HepG2 (cell line): ENCODE results near the gene HELZ2. TPM values are rescaled to one million over a fixed set of nuclear protein-coding genes. Genes with fewer than 3 reads are reported as not detected.

Experiments used
- CCDC6 ChIP-seq: sonication (generic); formaldehyde crosslinking; IDR thresholded peaks from 2 replicates; pipeline ENCODE4 v1.8.1; 2022; ENCODE audit warnings: mild to moderate bottlenecking, missing genetic modification reagents, moderate library complexity
- ELF1 ChIP-seq: sonication (generic); formaldehyde crosslinking; IDR thresholded peaks from 2 replicates; pipeline ENCODE4 v1.4.0; 2020; ENCODE audit warnings: missing genetic modification reagents
- ELF3 ChIP-seq: IDR thresholded peaks from 2 replicates; pipeline ENCODE4 v1.6.1; 2016; ENCODE audit warnings: missing genetic modification reagents, missing compliant biosample characterization
- FOXP1 ChIP-seq, 2 experiments: fragments of 450-650 bp in 1 of 2; IDR thresholded peaks; 2 replicates each; pipeline ENCODE4 v1.6.1; 2017 to 2018; ENCODE audit warnings: antibody characterized with exemption in 1 of 2
- JUN ChIP-seq: sonication (generic); formaldehyde crosslinking; IDR thresholded peaks from 2 replicates; pipeline ENCODE4 v1.4.0; 2020; ENCODE audit warnings: mild to moderate bottlenecking, missing genetic modification reagents
- MIER2 ChIP-seq: IDR thresholded peaks from 2 replicates; pipeline ENCODE4 v1.6.1; 2016; ENCODE audit warnings: missing biosample characterization, missing genetic modification reagents
- NCOR1 ChIP-seq: fragments of 200-600 bp; sonication (generic); IDR thresholded peaks from 2 replicates; pipeline ENCODE4 v1.7.0; 2017; ENCODE audit warnings: antibody characterized with exemption, low read length, borderline replicate concordance
- ZFP36 ChIP-seq: fragments of 150-350 bp; IDR thresholded peaks from 2 replicates; pipeline ENCODE4 v1.6.1; 2018; ENCODE audit warnings: borderline replicate concordance, low read length, low read depth; ENCODE audit not compliant: partially characterized antibody
- ZNF232 ChIP-seq: sonication (generic); formaldehyde crosslinking; IDR thresholded peaks from 2 replicates; pipeline ENCODE4 v1.4.0; 2020; ENCODE audit warnings: missing genetic modification reagents, borderline replicate concordance
- polyA plus RNA-seq, 8 experiments: library from polyadenylated mRNA; depleted of rRNA in 3 of 8; stranded (reverse) in 7 of 8; unstranded in 1 of 8; fragments of >200 nt; fragmentation: Illumina TruSeq in 4 of 8; extraction: Trizol in 4 of 8; gene quantifications; 2 replicates each; pipeline versions ENCODE4 v1.2.1 to v1.2.3, GENCODE V29; 2011 to 2016; ENCODE audit warnings: low read depth in 4 of 8, missing spikeins in 1 of 8, mixed read lengths in 1 of 8; ENCODE audit not compliant: insufficient read depth in 1 of 8
- total RNA-seq, 5 experiments: library from RNA; depleted of rRNA; stranded (reverse); fragments of >200 nt; fragmentation: Illumina TruSeq; extraction: Trizol; gene quantifications; 2 replicates each; pipeline ENCODE4 v1.2.3, GENCODE V29; 2016; ENCODE audit warnings: low read depth in 1 of 5
- TF ChIP-seq, protein P1 (sequence below): sonication (generic); formaldehyde crosslinking; IDR thresholded peaks from 2 replicates; pipeline ENCODE4 v1.5.0; 2020; ENCODE audit warnings: mild to moderate bottlenecking, missing genetic modification reagents, moderate library complexity
- TF ChIP-seq, protein P2 (sequence below): sonication (generic); formaldehyde crosslinking; IDR thresholded peaks from 2 replicates; pipeline ENCODE4 v1.4.0; 2020; ENCODE audit warnings: missing genetic modification reagents, borderline replicate concordance
- TF ChIP-seq, protein P3 (sequence below): sonication (generic); formaldehyde crosslinking; IDR thresholded peaks from 2 replicates; pipeline ENCODE4 v1.8.0; 2022; ENCODE audit warnings: missing genetic modification reagents, mild to moderate bottlenecking, moderate library complexity, borderline replicate concordance
- TF ChIP-seq, protein P4 (sequence below): sonication (generic); formaldehyde crosslinking; IDR thresholded peaks from 2 replicates; pipeline ENCODE4 v1.4.0; 2020; ENCODE audit warnings: mild to moderate bottlenecking, missing genetic modification reagents
- TF ChIP-seq, protein P5 (sequence below): sonication (generic); formaldehyde crosslinking; IDR thresholded peaks from 2 replicates; pipeline ENCODE4 v1.5.0; 2020; ENCODE audit warnings: mild to moderate bottlenecking, missing genetic modification reagents

Gene HELZ2
- total and polyA plus RNA-seq, 2 of the 13 experiments (the other 11 are each of a cell fraction or from before 2014, with no cell fraction given): 9.6 to 10.1 TPM

DNA sequence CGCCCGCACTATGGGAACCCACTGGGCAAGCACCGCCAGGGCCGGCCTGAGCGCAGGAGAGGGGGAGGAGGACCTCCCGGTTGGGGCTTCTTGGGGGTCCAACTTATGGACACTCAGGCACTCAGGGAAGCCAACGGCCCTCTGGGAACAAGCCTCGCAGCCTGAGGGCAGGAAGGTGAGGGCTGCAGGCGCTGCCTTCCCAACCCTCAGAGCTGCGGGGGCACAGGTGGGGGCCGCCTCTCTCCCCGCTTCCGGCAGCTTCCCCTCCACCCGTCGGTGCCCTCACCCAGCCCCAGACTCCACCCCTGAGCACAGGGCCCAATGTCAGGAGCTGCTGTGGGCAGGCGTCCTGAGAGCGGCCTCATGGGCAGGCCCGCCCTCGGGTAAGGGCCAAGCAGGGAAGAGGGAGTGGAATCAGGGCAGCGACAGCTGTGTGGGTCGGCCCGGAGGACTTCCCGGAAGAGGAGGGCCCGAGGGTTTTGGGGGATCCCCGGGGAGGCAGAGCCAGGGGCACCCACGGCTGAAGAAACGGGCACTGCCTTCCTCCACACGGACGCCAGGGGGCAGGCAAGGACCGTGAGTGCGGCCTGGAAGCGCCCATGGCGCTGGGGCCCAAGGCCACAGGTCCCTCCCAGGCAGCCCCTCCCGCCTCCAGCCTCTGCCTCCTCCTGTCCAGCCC is 36.4 kb downstream of the HELZ2 start (continued):
- TF ChIP-seq ZFP36: peak; percentile 98
- TF ChIP-seq, protein P1, sequence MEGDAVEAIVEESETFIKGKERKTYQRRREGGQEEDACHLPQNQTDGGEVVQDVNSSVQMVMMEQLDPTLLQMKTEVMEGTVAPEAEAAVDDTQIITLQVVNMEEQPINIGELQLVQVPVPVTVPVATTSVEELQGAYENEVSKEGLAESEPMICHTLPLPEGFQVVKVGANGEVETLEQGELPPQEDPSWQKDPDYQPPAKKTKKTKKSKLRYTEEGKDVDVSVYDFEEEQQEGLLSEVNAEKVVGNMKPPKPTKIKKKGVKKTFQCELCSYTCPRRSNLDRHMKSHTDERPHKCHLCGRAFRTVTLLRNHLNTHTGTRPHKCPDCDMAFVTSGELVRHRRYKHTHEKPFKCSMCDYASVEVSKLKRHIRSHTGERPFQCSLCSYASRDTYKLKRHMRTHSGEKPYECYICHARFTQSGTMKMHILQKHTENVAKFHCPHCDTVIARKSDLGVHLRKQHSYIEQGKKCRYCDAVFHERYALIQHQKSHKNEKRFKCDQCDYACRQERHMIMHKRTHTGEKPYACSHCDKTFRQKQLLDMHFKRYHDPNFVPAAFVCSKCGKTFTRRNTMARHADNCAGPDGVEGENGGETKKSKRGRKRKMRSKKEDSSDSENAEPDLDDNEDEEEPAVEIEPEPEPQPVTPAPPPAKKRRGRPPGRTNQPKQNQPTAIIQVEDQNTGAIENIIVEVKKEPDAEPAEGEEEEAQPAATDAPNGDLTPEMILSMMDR (CRISPR knock-in tag): peak; percentile 99
- TF ChIP-seq, protein P2, sequence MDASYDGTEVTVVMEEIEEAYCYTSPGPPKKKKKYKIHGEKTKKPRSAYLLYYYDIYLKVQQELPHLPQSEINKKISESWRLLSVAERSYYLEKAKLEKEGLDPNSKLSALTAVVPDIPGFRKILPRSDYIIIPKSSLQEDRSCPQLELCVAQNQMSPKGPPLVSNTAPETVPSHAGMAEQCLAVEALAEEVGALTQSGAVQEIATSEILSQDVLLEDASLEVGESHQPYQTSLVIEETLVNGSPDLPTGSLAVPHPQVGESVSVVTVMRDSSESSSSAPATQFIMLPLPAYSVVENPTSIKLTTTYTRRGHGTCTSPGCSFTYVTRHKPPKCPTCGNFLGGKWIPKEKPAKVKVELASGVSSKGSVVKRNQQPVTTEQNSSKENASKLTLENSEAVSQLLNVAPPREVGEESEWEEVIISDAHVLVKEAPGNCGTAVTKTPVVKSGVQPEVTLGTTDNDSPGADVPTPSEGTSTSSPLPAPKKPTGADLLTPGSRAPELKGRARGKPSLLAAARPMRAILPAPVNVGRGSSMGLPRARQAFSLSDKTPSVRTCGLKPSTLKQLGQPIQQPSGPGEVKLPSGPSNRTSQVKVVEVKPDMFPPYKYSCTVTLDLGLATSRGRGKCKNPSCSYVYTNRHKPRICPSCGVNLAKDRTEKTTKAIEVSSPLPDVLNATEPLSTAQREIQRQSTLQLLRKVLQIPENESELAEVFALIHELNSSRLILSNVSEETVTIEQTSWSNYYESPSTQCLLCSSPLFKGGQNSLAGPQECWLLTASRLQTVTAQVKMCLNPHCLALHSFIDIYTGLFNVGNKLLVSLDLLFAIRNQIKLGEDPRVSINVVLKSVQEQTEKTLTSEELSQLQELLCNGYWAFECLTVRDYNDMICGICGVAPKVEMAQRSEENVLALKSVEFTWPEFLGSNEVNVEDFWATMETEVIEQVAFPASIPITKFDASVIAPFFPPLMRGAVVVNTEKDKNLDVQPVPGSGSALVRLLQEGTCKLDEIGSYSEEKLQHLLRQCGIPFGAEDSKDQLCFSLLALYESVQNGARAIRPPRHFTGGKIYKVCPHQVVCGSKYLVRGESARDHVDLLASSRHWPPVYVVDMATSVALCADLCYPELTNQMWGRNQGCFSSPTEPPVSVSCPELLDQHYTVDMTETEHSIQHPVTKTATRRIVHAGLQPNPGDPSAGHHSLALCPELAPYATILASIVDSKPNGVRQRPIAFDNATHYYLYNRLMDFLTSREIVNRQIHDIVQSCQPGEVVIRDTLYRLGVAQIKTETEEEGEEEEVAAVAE (CRISPR knock-in tag): peak; percentile 83
- peak; percentile 83 for TF ChIP-seq ELF1 (CRISPR knock-in tag)
- TF ChIP-seq ELF3 (CRISPR knock-in tag): peak; percentile 87; the same call in 1 of the 2 replicates
- TF ChIP-seq ZNF232 (CRISPR knock-in tag): peak; percentile 89; the same call in 1 of the 2 replicates
- TF ChIP-seq JUN (CRISPR knock-in tag): peak; percentile 57
- TF ChIP-seq, protein P3, sequence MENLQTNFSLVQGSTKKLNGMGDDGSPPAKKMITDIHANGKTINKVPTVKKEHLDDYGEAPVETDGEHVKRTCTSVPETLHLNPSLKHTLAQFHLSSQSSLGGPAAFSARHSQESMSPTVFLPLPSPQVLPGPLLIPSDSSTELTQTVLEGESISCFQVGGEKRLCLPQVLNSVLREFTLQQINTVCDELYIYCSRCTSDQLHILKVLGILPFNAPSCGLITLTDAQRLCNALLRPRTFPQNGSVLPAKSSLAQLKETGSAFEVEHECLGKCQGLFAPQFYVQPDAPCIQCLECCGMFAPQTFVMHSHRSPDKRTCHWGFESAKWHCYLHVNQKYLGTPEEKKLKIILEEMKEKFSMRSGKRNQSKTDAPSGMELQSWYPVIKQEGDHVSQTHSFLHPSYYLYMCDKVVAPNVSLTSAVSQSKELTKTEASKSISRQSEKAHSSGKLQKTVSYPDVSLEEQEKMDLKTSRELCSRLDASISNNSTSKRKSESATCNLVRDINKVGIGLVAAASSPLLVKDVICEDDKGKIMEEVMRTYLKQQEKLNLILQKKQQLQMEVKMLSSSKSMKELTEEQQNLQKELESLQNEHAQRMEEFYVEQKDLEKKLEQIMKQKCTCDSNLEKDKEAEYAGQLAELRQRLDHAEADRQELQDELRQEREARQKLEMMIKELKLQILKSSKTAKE (CRISPR knock-in tag): no peak
- peak; percentile 82 for TF ChIP-seq MIER2
- TF ChIP-seq, protein P4, sequence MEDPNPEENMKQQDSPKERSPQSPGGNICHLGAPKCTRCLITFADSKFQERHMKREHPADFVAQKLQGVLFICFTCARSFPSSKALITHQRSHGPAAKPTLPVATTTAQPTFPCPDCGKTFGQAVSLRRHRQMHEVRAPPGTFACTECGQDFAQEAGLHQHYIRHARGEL: no peak
- TF ChIP-seq CCDC6 (CRISPR knock-in tag): peak; percentile 86; the same call in 1 of the 2 replicates
- TF ChIP-seq FOXP1 (IDR thresholded peaks at IDR 0.05): no peak
- TF ChIP-seq FOXP1 (CRISPR knock-in tag; IDR thresholded peaks at IDR 0.05): 0 out of 2 replicates have a peak, but pooled peaks have one; percentile 18
- peak; percentile 38; the same call in 1 of the 2 replicates for TF ChIP-seq NCOR1
- TF ChIP-seq, protein P5, sequence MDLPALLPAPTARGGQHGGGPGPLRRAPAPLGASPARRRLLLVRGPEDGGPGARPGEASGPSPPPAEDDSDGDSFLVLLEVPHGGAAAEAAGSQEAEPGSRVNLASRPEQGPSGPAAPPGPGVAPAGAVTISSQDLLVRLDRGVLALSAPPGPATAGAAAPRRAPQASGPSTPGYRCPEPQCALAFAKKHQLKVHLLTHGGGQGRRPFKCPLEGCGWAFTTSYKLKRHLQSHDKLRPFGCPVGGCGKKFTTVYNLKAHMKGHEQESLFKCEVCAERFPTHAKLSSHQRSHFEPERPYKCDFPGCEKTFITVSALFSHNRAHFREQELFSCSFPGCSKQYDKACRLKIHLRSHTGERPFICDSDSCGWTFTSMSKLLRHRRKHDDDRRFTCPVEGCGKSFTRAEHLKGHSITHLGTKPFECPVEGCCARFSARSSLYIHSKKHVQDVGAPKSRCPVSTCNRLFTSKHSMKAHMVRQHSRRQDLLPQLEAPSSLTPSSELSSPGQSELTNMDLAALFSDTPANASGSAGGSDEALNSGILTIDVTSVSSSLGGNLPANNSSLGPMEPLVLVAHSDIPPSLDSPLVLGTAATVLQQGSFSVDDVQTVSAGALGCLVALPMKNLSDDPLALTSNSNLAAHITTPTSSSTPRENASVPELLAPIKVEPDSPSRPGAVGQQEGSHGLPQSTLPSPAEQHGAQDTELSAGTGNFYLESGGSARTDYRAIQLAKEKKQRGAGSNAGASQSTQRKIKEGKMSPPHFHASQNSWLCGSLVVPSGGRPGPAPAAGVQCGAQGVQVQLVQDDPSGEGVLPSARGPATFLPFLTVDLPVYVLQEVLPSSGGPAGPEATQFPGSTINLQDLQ (CRISPR knock-in tag): peak; percentile 47; the same call in 1 of the 2 replicates
